Ascending aorta (tissue), 2 donors: Measurements from ENCODE around the gene ANLN. TPM values are rescaled to one million over a fixed set of nuclear protein-coding genes. Genes with fewer than 3 reads are reported as not detected.

ENCODE experiments used
- DNase-seq, 2 donors: peaks; one replicate each; pipeline ENCODE4 v3.0.0-alpha.2; 2019; ENCODE audit warnings: low spot score in 2 of 2
- H3K27ac ChIP-seq, 2 donors: fragments of 200-600 bp; sonication (generic); one replicate each; pipeline ENCODE4 v1.5.1; 2016 to 2017; ENCODE audit warnings: mild to moderate bottlenecking in 1 of 2
- H3K27me3 ChIP-seq: fragments of 200-600 bp; sonication (generic); one replicate; pipeline ENCODE4 v1.5.1; 2017
- H3K36me3 ChIP-seq, 2 donors: fragments of 200-600 bp; sonication (generic); one replicate each; pipeline ENCODE4 v1.5.1; 2016
- H3K4me1 ChIP-seq, 2 donors: fragments of 200-600 bp; sonication (generic); one replicate each; pipeline ENCODE4 v1.5.1; 2016 to 2017; ENCODE audit warnings: mild to moderate bottlenecking in 1 of 2
- H3K4me3 ChIP-seq, 2 donors: fragments of 200-600 bp; sonication (generic); one replicate each; pipeline ENCODE4 v1.5.1; 2016 to 2017; ENCODE audit warnings: mild to moderate bottlenecking in 1 of 2
- H3K9me3 ChIP-seq, 2 donors: fragments of 200-600 bp; sonication (generic); one replicate each; pipeline ENCODE4 v1.5.1; 2016
- intact Hi-C: fragments of 100-400 bp; cut with DNase I; formaldehyde crosslinking; loops from one replicate; pipeline ENCODE4 v1.15.1; 2023
- total RNA-seq: library from RNA; depleted of rRNA; stranded (reverse); fragments of >200 nt; gene quantifications from one replicate; pipeline ENCODE4 v1.1.0, GENCODE V29; 2016
- TF ChIP-seq, protein P1 (sequence below), 3 experiments: fragments of 200-600 bp in 2 of 3; fragments of 450-650 bp in 1 of 3; sonication (generic) in 2 of 3; IDR thresholded peaks; one replicate each; pipeline ENCODE4 v1.5.1; 2016 to 2019; ENCODE audit warnings: antibody characterized with exemption in 3 of 3, mild to moderate bottlenecking in 1 of 3, moderate library complexity in 1 of 3

Gene ANLN, protein sequence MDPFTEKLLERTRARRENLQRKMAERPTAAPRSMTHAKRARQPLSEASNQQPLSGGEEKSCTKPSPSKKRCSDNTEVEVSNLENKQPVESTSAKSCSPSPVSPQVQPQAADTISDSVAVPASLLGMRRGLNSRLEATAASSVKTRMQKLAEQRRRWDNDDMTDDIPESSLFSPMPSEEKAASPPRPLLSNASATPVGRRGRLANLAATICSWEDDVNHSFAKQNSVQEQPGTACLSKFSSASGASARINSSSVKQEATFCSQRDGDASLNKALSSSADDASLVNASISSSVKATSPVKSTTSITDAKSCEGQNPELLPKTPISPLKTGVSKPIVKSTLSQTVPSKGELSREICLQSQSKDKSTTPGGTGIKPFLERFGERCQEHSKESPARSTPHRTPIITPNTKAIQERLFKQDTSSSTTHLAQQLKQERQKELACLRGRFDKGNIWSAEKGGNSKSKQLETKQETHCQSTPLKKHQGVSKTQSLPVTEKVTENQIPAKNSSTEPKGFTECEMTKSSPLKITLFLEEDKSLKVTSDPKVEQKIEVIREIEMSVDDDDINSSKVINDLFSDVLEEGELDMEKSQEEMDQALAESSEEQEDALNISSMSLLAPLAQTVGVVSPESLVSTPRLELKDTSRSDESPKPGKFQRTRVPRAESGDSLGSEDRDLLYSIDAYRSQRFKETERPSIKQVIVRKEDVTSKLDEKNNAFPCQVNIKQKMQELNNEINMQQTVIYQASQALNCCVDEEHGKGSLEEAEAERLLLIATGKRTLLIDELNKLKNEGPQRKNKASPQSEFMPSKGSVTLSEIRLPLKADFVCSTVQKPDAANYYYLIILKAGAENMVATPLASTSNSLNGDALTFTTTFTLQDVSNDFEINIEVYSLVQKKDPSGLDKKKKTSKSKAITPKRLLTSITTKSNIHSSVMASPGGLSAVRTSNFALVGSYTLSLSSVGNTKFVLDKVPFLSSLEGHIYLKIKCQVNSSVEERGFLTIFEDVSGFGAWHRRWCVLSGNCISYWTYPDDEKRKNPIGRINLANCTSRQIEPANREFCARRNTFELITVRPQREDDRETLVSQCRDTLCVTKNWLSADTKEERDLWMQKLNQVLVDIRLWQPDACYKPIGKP
- 1.8 TPM for total RNA-seq

DNA sequence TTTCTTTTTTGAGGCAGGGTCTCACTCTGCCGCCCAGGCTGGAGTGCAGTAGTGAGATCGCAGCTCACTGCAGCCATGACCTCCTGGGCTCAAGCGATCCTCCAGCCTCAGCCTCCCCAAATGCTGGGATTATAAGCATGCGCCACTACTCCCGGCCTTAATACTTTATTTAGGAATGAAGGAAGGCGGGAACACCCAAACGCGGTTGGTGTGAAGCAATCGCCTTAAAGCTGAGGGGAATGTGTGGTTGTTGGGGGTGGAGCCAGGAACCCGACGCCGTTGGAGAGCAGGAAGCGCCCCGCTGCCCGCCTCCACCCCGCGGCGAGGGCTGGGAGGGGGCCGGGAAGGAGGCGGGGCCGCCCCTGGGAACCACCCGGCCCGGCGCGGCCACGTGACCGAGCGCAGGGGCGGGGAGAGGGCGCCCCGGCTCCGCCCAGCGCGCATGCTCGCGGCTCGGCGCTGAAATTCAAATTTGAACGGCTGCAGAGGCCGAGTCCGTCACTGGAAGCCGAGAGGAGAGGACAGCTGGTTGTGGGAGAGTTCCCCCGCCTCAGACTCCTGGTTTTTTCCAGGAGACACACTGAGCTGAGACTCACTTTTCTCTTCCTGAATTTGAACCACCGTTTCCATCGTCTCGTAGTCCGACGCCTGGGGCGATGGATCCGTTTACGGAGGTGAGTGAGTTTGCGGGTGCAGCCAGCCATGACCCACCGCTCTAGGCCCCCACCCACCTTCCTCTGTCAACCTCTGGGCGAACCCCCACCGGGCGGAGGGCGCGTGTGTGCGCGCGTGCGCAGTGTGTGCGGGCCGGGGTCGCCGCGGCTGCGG, at the start of gene ANLN:
ANLN (plus strand) TSS at position 492 of the 828 bp plus-strand sequence; CDS start at position 657, 165 bp downstream.
- peak within 1 kb of the TSS; percentile 83 to 87 for H3K27ac ChIP-seq
- peak; percentile 70 to 97 for DNase-seq

GRCh38 chr7:36343548-36343947, 46.1 kb upstream of the ANLN start:
- intact Hi-C loops: no loop called here
- Histone ChIP-seq H3K36me3 (no peaks in the 10 kb centered on the region), H3K4me3 (no peak overlapping the region), H3K9me3 (no peaks in the 10 kb centered on the region), H3K4me1 (no peaks in the 10 kb centered on the region), H3K27ac (no peak overlapping the region), H3K27me3 (no peaks in the 10 kb centered on the region)
- TF ChIP-seq, protein P1, sequence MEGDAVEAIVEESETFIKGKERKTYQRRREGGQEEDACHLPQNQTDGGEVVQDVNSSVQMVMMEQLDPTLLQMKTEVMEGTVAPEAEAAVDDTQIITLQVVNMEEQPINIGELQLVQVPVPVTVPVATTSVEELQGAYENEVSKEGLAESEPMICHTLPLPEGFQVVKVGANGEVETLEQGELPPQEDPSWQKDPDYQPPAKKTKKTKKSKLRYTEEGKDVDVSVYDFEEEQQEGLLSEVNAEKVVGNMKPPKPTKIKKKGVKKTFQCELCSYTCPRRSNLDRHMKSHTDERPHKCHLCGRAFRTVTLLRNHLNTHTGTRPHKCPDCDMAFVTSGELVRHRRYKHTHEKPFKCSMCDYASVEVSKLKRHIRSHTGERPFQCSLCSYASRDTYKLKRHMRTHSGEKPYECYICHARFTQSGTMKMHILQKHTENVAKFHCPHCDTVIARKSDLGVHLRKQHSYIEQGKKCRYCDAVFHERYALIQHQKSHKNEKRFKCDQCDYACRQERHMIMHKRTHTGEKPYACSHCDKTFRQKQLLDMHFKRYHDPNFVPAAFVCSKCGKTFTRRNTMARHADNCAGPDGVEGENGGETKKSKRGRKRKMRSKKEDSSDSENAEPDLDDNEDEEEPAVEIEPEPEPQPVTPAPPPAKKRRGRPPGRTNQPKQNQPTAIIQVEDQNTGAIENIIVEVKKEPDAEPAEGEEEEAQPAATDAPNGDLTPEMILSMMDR (IDR thresholded peaks at IDR 0.05): no peak
- DNase-seq: no peak

More for the DNA sequence above, at the start of gene ANLN:
- Histone ChIP-seq H3K4me1 (peaks cover 0 to 10% of the 10 kb centered on the region in 2 donors), H3K9me3 (no peaks in the 10 kb centered on the region), H3K36me3 (no peaks in the 10 kb centered on the region), H3K4me3 (peak within 1 kb of the TSS; percentile 53 to 77), H3K27me3 (no peaks in the 10 kb centered on the region)
- intact Hi-C loops: loop anchor here (1.0 to 5.0 kb wide), 4 partner anchors 22 to 1352 kb away; partner anchors contain the start of genes DPY19L1 and SEPTIN7
- TF ChIP-seq, protein P1 (IDR thresholded peaks at IDR 0.05): no peak

DNA sequence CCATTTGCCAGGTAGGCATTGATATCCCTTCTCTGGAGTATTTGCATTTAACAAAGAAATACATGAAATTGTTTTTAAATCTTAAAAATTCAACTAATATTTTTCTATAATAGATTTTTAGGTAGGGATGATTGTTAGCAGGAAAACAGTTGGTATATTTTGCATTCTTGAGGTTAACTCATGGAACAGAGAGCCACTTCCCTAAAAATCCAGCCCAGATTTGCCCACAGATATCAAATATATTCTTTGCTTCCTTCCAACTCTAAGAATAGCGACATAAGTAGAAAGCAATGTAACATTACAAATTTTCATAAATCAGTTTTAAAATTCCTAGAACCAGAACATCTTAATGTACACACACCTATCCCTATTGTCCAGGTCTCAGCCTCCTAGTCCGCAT, 45.0 kb upstream of the ANLN start:
- Histone ChIP-seq H3K4me3 (no peak overlapping the region), H3K27ac (no peak overlapping the region), H3K36me3 (no peaks in the 10 kb centered on the region), H3K9me3 (no peaks in the 10 kb centered on the region), H3K4me1 (no peaks in the 10 kb centered on the region), H3K27me3 (no peaks in the 10 kb centered on the region)
- TF ChIP-seq, protein P1 (IDR thresholded peaks at IDR 0.05): no peak
- intact Hi-C loops: no loop called here
- no peak for DNase-seq

DNA sequence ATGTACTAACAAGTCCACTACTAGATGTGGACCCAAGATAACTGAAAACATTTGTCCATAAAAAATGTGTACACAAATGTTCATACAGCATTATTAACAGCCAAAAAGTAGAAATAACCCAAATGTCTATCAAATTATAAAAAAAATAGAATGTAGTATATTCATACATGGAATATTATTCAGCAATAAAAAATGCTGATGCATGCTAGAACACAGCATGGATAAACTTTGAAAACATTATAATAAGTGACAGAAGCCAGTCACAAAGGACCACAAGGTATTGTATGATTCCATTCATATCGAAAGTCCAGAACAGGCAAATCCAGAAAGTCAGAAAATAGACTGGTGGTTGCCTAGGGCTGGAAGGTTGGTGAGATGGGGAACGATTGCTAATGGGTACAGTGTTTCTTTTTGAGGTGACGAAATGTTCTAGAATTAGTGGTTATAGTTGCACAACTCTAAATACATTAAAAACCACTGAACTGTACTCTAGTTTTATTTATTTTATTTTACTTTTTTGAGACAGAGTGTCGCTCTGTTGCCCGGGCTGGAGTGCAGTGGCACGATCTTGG, 43.3 kb upstream of the ANLN start:
- Histone ChIP-seq H3K27me3 (no peaks in the 10 kb centered on the region), H3K4me3 (no peak overlapping the region), H3K9me3 (no peaks in the 10 kb centered on the region), H3K4me1 (no peaks in the 10 kb centered on the region), H3K27ac (no peak overlapping the region), H3K36me3 (no peaks in the 10 kb centered on the region)
- intact Hi-C loops: no loop called here
- TF ChIP-seq, protein P1 (IDR thresholded peaks at IDR 0.05): no peak
- no peak for DNase-seq
